Measurements from ENCODE around the gene TRIM65.

Gene TRIM65

DNA sequence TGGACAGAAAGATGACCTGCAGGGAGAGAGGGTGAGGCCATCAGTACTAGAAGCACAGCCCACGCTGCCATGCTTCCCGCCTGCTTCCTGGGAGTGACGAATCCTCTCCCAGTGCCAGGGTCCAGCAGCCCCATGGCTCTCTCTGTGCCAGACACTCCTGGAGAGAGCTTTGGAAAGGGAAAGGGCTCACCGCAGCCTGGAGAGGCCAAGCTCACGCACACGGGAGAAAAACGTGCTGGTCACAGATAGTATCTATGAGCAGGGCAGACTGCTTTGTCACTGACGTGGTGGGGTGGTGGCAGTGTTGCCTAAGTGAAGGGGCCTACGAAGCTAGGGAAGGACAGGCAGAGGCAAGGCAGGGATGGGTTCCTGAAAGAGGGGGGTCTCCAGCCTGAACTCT is 47.0 kb downstream of the TRIM65 start:
- no peak for DNase-seq

DNA sequence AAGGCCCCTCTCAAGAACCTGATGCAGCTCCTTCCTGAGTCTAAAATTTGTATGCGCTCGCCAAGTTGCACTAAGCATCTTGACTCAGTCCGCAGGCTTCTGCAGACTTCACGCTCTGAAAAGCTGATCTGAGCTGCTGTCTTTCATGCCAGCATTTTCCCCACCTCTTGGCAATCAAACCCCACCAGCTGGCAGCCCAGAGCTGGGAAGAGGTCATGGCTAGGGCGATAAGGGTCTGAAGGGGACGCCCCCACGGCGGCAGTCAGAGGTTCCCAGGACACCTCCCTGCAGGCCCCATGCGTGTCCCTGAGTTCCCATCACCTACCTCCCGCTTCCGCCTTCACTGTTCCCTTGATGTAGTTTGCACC is 47.5 kb downstream of the TRIM65 start:
- no peak for DNase-seq

DNA sequence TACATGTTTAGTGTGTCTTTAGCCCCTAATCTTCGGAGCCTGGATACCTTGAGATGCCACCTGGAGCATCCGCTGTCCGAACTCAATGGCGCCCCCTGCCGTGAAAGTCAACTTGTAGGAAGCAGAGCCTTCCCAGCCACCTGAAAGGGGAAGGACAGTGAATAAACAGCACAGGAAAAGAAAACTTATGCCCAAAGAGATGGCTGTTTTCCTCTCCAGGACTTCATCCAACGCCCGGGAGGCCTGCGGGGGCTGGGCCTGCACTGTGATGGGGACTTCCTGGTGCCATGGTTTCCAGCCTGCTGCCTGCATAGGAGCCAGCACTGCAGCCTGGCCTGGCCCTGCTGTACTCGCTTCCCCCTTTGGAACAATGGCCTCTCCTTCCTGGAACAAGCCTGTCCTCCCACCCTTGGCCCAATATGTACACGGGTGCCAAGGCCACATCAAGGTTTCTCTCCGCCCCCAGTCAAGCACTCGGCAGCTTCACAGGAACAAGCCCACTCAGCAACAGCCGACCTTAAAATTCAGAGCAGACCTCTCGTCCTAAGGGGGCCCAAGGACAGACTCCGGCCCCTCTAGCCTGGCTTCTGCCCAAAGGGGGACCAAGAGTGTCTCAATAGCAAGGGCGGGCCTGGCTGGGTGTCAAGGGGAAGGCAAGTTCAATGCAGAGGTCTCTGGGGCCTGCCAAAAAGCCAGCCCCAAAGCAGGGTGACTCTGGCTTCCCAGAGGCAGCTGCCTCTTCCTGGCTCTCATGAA is 48.0 kb downstream of the TRIM65 start:
- DNase-seq: peak; percentile 96

DNA sequence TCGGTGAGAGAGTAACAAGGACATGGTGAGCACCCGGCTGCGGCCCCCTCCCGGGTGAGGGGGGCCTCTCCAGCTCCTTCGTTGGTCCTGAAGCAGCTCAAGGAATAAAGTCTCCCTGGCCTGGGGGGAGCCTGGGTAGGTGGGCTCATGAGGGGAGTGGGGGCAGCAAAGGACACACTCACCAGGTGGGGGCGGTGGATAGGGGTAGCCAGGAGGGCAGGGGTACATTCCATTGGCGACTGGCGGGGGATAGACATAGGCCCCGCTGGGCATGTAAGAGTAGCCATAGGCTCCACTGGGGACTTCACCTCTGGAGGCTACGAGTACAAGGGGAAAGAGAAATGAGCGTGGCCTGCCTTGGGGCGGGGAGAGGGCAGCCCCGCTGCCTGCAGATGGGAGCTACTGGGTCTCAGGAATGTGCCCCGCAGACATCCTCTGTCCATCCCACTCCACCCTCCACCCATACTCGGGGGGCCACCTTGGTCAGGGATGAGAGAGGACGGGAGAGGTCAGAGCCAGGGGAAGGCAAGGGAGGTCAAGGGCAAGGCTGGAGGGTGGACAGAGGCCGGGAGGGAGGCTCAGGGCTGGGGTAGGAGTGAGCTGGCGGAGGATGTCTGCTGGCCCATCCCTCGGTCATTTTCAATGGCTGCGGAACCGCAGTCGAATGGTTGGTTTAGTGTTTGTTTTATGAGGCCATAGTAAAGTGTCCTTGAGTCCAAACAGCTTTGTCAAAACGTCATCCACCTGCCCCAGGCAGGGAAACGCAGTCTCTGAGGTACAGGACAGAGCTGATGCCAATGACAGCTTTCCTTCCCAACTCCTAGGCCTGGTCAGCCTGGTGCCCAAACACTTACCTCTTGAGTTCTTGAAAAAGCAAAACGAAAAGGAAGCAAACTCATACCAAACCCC is 48.9 kb downstream of the TRIM65 start:
- DNase-seq: no peak

DNA sequence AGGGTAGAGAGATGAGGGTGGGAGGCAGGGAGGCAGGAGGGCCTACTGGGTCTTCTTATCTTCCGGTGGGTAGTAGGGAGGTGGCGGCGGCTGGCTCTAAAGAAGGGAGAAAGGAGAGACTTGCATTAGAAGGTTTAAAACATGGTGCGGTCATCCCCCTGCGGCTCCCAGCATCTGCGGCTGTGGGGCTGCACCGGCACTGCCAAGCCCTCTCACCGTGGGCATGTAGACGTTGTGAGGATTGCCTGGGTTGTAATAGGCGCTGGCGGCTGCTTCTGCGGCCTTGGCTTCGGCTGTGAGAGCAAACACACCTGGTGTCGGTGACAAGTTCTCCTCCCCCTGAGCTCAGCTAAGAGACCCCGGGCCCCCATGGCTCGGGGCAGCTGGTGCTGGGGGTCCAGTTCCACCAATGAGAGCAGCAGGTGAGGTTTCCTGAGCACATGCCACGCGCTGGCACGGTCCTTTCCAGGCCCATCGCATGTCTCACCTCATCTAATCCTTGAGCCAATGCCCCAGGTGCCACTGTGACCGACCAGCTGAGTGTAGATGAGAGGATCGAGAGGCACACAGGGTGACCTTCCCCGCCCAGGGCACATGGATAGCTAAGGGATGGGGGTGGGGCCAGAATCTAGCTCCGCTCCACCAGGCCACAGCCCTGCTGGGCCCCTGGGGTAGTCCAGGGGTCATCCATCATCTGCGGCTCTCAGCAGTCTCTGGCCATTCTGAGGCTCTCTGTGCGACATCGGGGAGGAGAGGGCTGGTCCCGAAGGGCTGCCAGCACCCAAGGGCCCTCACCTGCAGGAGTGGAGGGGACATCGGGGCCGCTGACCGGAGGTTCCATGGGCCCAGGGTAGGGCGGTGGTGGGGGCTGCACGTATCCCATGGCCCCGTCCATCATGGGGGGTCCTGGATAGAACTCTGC is 49.8 kb downstream of the TRIM65 start:
- DNase-seq: no peak

DNA sequence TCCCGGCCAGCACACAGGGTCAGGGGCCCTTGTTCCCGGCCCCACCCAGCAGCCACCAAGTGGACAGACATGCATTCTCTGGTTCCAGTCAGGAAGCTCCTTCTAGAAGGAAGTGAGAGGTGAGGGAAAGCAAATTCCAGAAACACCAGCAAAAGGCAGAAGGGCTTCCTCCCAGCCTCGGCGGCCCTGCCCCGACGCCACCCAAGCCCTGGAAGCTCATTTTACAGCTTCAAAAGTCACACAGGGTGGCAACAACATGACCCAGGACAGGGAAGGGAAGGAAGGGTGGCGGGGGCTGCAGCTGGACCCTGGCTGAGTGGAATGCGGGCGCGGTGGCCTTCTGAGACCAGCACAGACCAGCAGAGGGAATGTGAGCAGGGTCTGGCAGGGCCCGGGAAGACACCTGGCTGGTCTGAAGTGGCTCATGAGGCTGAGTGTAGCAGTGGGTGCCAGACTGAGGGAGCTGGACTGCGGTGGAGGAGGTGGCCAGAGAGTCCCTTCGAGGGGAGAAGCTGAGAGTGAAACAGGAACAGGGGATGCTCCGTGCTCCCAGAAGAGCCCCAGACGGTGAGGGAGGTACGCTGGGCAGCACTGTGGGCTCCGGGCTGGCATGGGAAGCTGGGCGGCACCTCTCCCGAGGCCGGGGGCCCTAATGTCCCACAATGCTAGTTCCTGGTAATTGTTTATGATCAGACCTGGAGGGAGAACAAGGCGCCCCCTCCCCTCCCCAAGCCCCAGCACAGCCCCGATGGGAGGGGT is 50.6 kb downstream of the TRIM65 start:
- DNase-seq: no peak

DNA sequence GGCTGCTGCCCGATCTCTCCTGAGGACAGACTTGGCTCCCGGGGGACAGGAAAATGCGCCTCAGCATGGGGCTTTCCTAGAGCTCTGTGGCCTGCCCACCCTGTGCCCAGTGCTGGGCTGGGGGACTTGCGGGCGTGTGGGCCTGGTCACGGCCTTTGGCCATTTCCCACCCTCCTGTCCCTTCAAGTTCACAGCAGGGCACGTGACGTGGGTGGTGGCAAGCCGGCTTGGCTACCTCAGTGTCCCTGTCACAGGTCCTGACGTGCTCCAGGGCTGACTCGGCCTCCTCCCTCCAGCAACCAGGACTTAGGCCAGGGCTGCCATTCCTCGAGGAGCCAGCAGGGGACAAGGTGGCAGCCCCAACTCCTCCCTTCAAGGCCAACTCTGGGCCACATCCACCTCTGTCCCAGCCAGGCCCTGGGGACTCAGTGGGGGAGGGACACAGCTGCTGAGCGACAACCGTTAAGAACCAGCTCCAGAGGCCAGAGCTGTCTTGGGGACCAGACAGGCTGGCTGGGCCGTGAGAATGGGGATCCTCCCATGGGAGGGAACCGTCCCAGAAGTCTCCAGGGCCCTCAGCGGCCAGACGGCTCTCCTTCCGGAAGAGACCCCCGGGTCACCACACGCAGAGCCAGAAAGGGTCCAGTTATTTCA is 51.6 kb downstream of the TRIM65 start:
- peak; percentile 82 for DNase-seq

DNA sequence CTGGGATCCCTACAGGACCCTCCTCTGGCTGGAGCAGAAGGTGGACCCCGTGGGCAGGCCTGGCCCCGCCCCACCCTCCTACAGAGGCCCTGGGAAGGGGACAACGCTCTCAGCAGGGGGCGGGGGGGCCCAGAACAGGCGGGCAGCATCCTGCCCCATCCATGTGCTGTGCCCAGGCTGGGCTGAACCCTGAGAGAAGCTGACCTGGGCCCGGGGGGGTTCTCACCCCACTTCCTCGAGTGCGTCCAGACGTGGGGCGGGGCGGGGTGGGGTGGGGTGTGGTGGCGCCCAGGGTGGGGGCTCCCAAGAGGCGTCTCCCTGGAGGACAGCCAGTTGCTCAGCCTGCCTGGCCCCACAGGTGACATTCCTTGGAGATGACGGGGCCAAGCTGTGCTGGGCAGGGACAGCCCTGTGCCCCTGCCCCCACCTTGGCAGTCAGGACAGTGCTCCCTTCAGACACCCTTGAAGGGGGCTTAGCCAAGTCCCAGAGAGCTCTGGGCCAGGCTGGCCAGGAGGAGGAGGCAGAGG is 52.2 kb downstream of the TRIM65 start:
- no peak for DNase-seq

DNA sequence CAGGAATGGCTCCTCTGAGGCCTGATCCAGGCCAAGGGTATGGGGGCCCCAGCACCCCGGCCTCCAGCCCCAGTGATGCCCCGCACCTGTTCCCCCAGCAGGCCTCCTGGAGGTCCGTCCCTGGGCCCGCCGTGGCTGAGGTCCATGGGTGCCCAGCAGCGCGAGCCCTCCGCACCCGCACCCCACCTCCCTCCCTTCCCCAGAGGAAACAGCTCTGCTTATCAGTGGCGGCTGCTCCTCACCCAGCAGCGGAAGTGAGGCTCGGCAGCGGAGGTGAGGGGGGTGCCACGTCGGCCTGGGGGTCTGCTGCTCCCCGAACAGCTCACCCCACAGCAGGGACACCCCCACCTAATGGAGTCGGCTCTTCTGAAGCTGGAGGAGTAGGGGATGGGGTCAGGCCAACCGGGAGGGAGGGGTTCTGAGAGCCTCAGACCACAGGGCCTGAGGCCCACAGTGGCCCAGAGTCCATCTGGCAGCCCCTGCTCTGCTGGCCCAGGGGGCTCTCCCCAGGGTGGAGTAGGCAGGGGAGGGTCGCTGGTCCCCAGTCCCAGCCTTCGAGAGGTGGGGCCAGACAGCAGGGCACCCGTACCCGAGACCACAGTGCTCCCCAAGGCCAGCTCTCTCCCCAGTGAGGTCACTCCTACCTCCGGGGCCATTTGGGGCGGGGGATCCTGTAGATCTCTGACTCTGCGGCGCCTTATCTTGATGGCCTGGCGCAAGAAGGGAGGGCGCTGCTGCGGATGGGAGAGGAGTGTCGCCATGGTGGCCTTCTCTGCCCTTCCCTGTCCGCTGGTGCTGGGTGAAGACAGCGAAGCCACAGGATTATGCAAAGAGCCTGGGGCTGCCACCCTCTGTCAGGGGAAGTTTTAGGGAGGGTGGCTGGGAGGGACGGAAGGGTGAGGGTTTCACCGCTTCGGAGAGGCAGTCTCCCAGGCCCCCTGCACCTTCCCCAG is 52.9 kb downstream of the TRIM65 start, which contains the start of gene UNC13D:
Gene UNC13D (minus strand): TSS at position 828 of the 953 bp plus-strand sequence. CDS start 67 bp downstream, at position 761.
- DNase-seq: peak; percentile 75

DNA sequence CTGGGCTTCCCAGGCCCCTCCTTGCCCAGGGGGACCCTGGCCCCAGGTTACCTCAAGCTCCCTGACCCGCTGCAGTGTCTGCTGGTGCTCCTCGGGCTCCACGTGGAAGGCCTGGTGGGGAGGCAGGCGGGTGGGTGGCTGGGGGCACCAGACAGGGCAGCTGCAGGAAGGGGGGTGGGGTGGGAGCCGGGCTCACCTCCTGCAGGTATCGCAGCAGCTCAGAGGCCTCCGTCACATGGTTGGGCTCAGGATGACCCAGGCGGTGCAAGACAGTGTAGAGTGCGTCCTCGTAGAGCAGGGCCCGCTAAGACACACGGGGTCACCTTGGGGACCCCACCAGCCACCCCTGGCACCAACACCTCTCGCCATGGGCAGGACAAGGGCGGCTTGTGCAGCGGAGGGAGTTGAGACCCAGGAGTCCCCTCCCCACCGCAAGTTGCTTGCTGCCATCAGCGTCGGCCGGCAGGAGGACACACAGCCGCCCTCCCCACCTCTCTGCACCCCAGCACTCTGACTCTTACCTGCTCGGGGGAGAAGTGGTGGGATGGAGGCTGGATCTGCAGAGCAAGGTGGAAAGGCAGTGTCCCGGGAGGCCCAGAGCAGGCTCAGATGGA is 53.7 kb downstream of the TRIM65 start:
- peak; percentile 47 for DNase-seq

DNA sequence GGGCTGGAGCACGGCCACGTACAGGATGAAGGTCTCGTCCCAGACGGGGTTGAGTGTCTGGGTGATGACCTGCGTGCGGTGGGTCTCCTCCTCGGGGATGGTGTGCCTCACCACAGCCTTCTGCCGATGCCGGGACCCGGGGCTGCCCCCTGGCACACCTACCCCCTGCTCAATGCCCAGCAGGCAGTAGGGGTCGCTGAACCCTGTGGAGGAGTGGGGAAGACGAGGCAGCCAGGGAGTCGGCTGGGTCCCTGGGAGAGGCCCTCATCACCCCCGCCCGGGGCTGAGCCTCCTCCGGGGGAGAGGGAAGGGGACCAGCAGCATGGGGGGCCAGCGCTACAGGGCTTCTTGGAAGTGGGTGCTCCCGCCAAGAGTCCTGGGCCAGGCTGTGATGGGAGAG is 54.3 kb downstream of the TRIM65 start:
- no peak for DNase-seq

DNA sequence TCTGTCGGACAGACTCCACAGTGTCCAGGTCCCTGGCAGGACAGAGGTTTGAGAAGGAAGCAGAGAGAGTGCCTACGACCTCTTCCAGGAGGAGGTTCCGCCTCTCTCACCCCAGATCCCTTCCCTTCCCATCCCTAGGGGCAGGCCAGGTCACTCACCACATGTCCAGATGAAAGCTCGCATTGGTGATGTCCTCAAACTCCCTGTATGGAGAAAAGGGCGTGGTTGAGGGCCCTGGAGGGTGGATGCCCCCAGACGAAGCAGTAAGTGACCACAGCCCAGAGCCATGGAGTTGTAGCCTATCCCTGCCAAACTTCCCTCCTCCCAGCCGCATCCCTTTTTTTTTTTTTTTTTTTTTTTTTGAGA is 56.0 kb downstream of the TRIM65 start:
- no peak for DNase-seq

DNA sequence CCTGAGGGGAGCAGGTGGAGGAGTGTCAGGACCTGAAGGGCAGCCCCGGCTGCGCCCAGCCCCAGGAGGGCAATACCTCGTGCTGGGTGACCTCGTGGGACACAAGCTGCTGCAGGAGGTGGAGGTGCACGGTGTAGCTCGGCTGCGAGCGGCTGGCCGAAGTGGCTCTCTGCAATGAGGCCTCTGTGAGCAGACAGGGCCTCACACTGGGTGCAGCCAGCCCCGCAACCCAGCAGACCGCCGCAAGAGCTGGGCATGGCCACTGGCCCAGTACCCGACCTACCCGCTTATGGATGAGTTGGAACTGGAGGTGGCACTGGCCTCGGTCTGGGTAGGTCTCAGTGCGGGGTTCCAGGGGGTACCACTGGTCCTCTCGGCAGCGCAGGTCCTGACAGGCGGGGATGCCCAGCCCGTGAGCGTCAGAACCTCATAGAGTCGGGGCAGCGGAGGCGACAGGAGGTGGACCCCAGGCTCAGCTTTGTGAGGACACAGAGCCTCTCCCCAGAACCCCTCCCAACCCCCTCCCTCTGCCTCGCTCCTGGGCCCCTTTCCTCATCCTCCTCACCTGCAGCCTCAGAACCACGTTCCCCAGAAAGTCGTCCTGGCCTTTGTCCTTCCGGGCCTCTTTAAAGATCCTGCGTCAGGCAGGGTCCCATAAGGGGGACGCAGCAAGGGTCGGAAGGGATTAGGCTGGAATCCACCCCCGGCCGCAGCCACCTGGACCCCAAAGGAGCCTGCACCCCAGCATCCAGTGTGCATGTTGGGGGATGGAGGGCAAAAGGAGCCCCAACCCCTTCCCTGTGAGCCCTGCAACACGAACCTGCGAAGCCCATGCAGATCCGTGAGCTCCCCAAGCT is 56.6 kb downstream of the TRIM65 start:
- DNase-seq: no peak

Measured in stimulated activated CD8-positive, alpha-beta memory T cell treated with anti-CD3 and anti-CD28 coated beads, Interleukin-4, amount 100 ng/mL, for 48 hours (primary cell).